Brain microvascular endothelial cell (primary cell): ENCODE data around the gene GRIK1.

Experiments
- DNase-seq: peaks from one replicate; pipeline ENCODE4 v3.0.0-alpha.2; 2020
- H3K27ac ChIP-seq: fragments of 250-450 bp; sonication (Bioruptor Pico); 2 replicates; pipeline ENCODE4 v1.5.1; 2020; ENCODE audit warnings: mild to moderate bottlenecking, moderate library complexity
- H3K27me3 ChIP-seq: fragments of 250-450 bp; sonication (Bioruptor Pico); replicated peaks from 2 replicates; pipeline ENCODE4 v1.5.1; 2020; ENCODE audit warnings: mild to moderate bottlenecking
- H3K36me3 ChIP-seq: fragments of 250-450 bp; sonication (Bioruptor Pico); replicated peaks from 2 replicates; pipeline ENCODE4 v1.5.1; 2020; ENCODE audit warnings: mild to moderate bottlenecking
- H3K4me3 ChIP-seq: 2 replicates; pipeline ENCODE4 v1.5.1; 2011; ENCODE audit warnings: low read depth, mild to moderate bottlenecking, control low read depth, low read length, moderate library complexity
- in situ Hi-C: cut with HindIII; loops from 2 replicates; pipeline ENCODE4 v1.10.0; 2017; ENCODE audit warnings: low sequenced_read_pairs, low pct_ligation_motif_present
- TF ChIP-seq, protein P1 (sequence below): IDR thresholded peaks from 2 replicates; pipeline ENCODE4 v1.5.1; 2011; ENCODE audit warnings: low read depth, mild to moderate bottlenecking, moderate library complexity, low read length, control low read depth, inconsistent platforms; ENCODE audit errors: missing control alignments

The GRIK1 gene

DNA sequence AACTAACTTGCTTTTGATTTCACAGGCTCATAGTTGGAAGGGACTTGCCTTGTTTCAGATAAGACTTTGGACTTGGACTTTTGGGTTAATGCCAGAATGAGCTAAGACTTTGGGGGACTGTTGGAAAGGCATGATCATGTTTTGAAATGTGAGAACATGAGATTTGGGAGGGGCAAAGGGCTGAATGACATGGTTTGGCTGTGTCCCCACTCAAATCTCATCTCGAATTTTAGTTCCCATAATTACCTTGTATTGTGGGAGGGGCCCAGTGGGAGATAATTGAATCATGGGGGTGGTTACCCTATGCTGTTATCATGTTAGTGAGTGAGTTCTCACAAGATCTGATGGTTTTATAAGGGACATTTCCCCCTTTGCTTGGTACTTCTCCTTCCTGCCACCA lies 222.1 kb downstream of the GRIK1 start:
- H3K27ac ChIP-seq = no peak overlapping the region
- no peak overlapping the region for H3K4me3 ChIP-seq
- in situ Hi-C loops = no loop called here
- TF ChIP-seq, protein P1, sequence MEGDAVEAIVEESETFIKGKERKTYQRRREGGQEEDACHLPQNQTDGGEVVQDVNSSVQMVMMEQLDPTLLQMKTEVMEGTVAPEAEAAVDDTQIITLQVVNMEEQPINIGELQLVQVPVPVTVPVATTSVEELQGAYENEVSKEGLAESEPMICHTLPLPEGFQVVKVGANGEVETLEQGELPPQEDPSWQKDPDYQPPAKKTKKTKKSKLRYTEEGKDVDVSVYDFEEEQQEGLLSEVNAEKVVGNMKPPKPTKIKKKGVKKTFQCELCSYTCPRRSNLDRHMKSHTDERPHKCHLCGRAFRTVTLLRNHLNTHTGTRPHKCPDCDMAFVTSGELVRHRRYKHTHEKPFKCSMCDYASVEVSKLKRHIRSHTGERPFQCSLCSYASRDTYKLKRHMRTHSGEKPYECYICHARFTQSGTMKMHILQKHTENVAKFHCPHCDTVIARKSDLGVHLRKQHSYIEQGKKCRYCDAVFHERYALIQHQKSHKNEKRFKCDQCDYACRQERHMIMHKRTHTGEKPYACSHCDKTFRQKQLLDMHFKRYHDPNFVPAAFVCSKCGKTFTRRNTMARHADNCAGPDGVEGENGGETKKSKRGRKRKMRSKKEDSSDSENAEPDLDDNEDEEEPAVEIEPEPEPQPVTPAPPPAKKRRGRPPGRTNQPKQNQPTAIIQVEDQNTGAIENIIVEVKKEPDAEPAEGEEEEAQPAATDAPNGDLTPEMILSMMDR = no peak
- H3K36me3 ChIP-seq = no peaks in the 10 kb centered on the region
- no peaks in the 10 kb centered on the region for H3K27me3 ChIP-seq
- DNase-seq = no peak

DNA sequence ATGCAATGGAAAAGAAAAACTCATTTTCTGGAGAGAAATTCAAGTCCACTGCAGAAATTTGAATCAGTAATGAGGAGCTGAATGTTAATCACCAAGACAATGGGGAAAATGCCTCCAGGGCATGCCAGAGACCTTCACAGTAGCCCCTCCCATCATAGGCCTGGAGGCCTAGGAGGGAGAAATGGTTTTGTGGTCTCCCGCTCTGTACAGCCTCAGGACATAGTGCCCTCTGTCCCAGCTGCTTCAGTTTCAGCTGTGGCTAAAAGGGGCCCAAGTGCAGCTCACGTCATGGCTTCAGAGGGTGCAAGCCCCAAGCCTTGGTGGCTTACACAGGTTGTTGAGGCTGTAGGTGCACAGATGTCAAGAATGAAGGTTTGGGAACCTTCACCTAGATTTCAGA lies 223.0 kb downstream of the GRIK1 start:
- TF ChIP-seq, protein P1 = no peak
- in situ Hi-C loops = no loop called here
- Histone ChIP-seq H3K27me3 (no peaks in the 10 kb centered on the region), H3K27ac (no peak overlapping the region), H3K4me3 (no peak overlapping the region), H3K36me3 (no peaks in the 10 kb centered on the region)
- DNase-seq = no peak

DNA sequence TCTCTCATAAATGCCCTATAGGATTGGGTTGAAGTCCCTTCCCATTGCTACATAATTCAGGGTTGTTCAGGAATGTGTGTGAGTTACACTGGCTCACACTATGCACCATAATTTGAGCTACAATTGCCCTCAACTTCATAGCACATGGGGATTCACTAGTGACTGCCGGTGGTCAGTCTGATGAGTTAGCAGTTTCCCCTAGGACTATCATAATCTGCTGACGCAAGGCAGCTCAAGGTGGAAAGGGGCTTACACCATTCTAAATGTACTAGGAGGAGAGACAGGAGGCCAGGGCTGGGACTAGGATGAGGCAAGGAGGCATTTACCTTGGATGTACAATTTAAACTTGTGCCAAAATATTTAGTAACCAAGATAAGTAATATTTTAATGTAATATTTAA lies 224.7 kb downstream of the GRIK1 start:
- Histone ChIP-seq H3K27ac (no peak overlapping the region), H3K36me3 (no peaks in the 10 kb centered on the region), H3K4me3 (no peak overlapping the region), H3K27me3 (no peaks in the 10 kb centered on the region)
- TF ChIP-seq, protein P1 = no peak
- in situ Hi-C loops = no loop called here
- no peak for DNase-seq

DNA sequence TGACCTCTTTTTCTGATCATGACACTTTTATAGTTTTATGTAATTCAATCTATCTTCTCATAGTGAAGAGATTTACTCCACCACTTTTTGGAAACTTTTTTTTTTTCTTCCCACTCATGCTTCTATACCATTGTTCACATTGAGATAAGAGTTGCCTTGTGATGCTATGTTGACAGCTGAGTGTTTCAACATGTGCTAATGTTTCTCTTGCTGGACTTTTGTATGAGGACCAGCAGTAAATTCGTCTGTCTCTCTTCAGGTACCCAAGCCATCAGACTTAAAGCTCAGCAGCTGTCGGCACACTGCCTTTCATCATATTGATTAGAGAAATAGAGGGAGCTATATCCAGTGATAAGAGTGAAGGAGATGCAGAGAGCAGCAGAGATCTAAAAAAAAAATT lies 227.0 kb downstream of the GRIK1 start:
- Histone ChIP-seq H3K36me3 (no peaks in the 10 kb centered on the region), H3K4me3 (no peak overlapping the region), H3K27me3 (no peaks in the 10 kb centered on the region), H3K27ac (no peak overlapping the region)
- in situ Hi-C loops = no loop called here
- no peak for DNase-seq
- TF ChIP-seq, protein P1 = no peak

DNA sequence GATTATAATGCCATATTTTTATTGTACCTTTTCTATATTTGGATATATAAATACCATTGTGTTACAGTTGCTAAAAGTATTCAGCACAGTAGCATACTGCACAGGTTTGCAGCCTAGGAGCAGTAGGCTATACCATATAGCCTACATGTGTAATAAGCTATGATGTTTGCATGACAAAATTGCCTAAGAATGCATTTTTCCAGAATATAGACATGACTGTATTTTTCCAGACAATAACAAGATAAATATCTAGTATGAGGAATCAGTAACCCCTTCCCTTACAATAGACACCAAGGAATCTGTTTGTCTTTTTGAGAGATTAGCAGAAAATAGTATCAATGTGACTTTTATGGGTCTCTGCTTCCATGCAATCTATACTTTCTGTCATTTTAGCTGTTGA lies 228.6 kb downstream of the GRIK1 start:
- no peak overlapping the region for H3K27ac ChIP-seq
- H3K4me3 ChIP-seq = no peak overlapping the region
- TF ChIP-seq, protein P1 = no peak
- no peaks in the 10 kb centered on the region for H3K27me3 ChIP-seq
- in situ Hi-C loops = no loop called here
- no peak for DNase-seq
- no peaks in the 10 kb centered on the region for H3K36me3 ChIP-seq

DNA sequence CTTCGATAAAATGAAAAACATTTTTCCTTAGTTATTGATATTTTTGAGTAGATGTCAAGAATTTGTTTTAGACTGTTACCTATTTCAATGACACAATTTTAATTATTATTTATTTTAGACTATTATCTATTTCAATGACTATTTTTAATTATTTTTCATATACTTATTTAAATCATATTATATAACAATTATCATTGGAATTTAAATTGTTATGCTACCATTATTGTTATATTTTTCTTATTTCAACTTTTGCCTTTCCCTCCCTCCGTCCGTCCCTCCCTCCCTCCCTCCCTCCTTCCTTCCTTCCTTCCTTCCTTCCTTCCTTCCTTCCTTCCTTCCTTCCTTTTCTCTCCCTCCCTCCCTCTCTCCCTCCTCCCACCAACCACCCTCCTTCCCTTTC lies 229.3 kb downstream of the GRIK1 start:
- Histone ChIP-seq H3K27me3 (no peaks in the 10 kb centered on the region), H3K27ac (no peak overlapping the region), H3K36me3 (no peaks in the 10 kb centered on the region), H3K4me3 (no peak overlapping the region)
- TF ChIP-seq, protein P1 = no peak
- in situ Hi-C loops = no loop called here
- no peak for DNase-seq
